Activated T-helper 1 cell treated with anti-CD3 and anti-CD28 coated beads, Interleukin-12 subunit alpha, Interleukin-12 subunit beta, Interleukin-2, Interleukin-4 antibody, amounts not matched to agents 30 ng/mL and 10 ng/mL and 1 ng/mL, durations not matched to agents 14 hours and 24 hours and 36 hours (primary cell): Measurements from ENCODE around the gene SLC39A6. TPM values are rescaled to one million over a fixed set of nuclear protein-coding genes. Genes with fewer than 3 reads are reported as not detected.
"Not testable (repeated sequence)": the region's sequence is repeated elsewhere in the genome, so short reads cannot be mapped to it uniquely, and the experiment has no call there.

Source experiments
- DNase-seq: peaks from one replicate; pipeline ENCODE4 v3.0.0; 2021; ENCODE audit warnings: low spot score
- H3K27ac Mint-ChIP-seq: one replicate; pipeline ENCODE4 v1.8.0; 2021; ENCODE audit warnings: mild to moderate bottlenecking, mixed read lengths
- H3K27me3 Mint-ChIP-seq: one replicate; pipeline ENCODE4 v1.8.0; 2022; ENCODE audit warnings: mild to moderate bottlenecking, moderate library complexity, mixed read lengths; ENCODE audit not compliant: insufficient read depth
- H3K36me3 Mint-ChIP-seq: one replicate; pipeline ENCODE4 v1.8.0; 2021; ENCODE audit warnings: low read depth, mixed read lengths
- H3K4me1 Mint-ChIP-seq: one replicate; pipeline ENCODE4 v1.8.0; 2021; ENCODE audit warnings: low read depth, mixed read lengths
- H3K4me3 Mint-ChIP-seq: one replicate; pipeline ENCODE4 v1.8.0; 2021; ENCODE audit warnings: mild to moderate bottlenecking, moderate library complexity, mixed read lengths
- H3K9me3 Mint-ChIP-seq: one replicate; pipeline ENCODE4 v1.8.0; 2021; ENCODE audit warnings: mixed read lengths
- intact Hi-C: fragments of 100-400 bp; cut with micrococcal nuclease; formaldehyde crosslinking; loops from one replicate; pipeline ENCODE4 v1.15.1; 2024
- total RNA-seq: library from RNA; stranded (reverse); gene quantifications from 2 replicates; pipeline ENCODE4 v1.2.3, GENCODE V29; 2022

The SLC39A6 gene
- total RNA-seq, 1 donor from 2014 or later = 54.4 TPM

DNA sequence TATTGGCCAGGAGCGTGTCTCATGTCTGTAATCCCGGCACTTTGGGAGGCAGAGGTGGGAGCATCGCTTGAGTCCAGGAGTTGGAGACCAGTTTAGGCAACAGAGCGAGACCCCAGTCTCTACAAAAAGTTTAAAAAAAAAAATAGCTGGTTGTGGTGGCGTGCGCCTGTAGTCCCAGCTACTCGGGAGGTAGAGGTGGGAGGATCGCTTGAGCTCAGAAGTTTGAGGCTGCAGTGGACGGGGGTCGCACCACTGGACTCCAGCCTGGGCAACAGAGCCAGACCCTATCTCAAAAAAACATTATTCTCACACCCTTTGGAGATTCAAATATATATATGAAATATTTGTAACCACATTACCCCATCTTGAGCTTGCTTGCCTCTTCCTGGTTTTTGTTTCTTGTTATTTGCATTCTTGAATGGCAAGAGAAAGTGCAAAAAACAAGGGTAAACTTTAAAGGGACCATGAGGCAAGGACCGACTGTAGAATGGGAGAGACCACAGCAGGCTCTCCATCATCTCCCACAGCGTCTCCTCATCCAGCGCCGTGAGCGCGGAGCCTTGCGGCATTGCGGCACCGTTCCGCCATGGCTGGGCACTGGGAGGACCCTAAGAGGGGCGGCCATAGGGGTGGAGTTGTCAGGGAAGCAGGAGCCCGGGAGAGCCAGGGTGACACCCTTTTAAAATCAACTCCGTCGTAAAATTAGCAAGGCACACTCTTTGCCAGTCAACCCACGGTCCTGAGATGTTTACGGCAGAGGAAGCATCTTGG, 1.9 kb upstream of the SLC39A6 start:
- H3K36me3 Mint-ChIP-seq = peaks cover 20% of the 10 kb centered on the region
- no peaks in the 10 kb centered on the region for H3K9me3 Mint-ChIP-seq
- peaks cover 45% of the 10 kb centered on the region for H3K4me1 Mint-ChIP-seq
- no peak for DNase-seq
- peak overlapping the region; percentile 89 for H3K4me3 Mint-ChIP-seq
- no peak overlapping the region for H3K27ac Mint-ChIP-seq
- no peaks in the 10 kb centered on the region for H3K27me3 Mint-ChIP-seq
- intact Hi-C loops = no loop called here

DNA sequence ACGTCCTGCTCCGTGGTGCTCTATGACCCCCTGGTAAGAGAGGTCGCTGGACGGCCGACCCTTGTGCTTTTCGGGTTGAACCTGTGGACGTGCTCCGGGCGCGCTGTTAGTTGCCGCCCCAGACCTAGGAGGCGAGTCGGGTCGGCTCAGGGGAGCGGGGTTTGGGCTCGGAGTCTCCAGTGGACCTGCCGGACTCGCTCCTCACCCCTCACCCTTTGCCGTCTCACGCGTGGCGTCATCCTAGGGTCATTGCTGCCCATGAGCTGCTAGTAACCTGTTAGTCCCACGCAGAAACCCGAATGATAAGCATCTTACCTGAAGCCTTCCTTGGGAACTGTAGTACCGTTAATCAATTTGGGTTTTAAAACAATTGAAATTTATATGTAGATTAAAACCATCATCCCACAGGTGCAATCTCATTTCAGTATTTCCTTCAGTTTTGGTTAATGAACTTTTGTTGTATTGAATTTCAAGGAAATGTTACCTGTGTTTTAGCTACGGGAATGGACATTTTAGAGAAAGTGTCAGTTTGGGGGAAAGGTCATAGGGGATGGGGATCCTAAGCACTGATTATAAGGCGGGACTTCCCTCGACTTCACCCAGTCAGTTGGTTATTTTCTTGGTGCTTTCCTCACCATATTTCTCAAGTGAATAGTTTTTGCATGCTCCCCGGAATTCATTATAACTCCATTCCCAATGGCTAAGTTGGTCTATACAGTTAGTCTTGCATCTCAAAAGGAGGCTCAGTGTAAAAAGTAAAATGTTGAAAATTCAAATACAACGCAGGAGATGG, 1.1 kb upstream of the SLC39A6 start:
- peaks cover 52% of the 10 kb centered on the region for H3K4me1 Mint-ChIP-seq
- peaks cover 26% of the 10 kb centered on the region for H3K36me3 Mint-ChIP-seq
- no peak for DNase-seq
- H3K9me3 Mint-ChIP-seq = no peaks in the 10 kb centered on the region
- intact Hi-C loops = no loop called here
- H3K27ac Mint-ChIP-seq = peak overlapping the region; percentile 91
- peak overlapping the region; percentile 89 for H3K4me3 Mint-ChIP-seq
- no peaks in the 10 kb centered on the region for H3K27me3 Mint-ChIP-seq

DNA sequence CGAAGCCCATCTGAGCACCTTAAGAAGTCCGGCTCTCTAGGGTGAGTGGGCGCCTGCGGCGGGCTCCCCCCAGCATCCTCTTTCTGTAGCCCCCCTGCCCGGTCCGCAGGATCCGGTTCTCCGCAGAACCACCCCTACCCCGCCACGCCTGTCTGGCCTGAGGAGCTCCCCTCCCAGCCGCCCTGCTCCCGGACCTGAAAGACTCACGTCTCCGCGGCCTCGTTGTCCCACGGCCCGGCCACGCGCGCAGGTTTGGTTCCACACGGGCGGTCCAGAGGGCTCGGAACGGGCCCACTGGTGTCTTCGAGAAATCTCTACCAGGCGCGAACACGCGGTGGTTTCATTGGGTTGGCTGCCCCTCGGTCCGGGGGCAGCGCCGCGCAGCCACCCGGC, 237 bp downstream of the SLC39A6 start:
- no peak for DNase-seq
- Mint-ChIP-seq H3K4me1 (peaks cover 53% of the 10 kb centered on the region), H3K36me3 (peaks cover 33% of the 10 kb centered on the region), H3K4me3 (peak overlapping the region; percentile 89), H3K27me3 (no peaks in the 10 kb centered on the region), H3K9me3 (no peaks in the 10 kb centered on the region), H3K27ac (peak overlapping the region; percentile 91)
- intact Hi-C loops = loop anchor here (1.0 to 5.0 kb wide), 12 partner anchors 14 to 1150 kb away; partner anchors contain the start of genes GALNT1, INO80C, KIAA1328 and MAPRE2

DNA sequence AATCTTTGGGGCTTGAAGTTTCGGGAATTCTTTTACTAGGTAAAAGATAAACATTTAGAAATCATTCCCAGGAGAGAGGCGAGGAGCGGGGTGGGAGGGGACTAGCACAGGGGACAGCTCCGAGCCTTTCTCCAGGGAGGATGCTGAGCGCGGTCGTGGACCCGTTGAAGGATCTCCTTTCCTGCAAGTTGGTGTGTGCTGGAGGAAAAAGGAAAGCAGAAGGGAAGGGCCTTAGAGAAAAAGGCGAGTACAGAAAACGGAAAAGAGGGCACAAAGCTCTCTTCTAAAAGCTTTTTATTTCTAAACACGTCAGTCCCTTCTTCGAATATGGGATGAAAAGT, 640 bp downstream of the SLC39A6 start:
- Mint-ChIP-seq H3K4me1 (peaks cover 53% of the 10 kb centered on the region), H3K27ac (peak overlapping the region; percentile 91), H3K36me3 (peaks cover 32% of the 10 kb centered on the region), H3K9me3 (no peaks in the 10 kb centered on the region), H3K4me3 (peak overlapping the region; percentile 89), H3K27me3 (no peaks in the 10 kb centered on the region)
- DNase-seq = no peak
- intact Hi-C loops = loop anchor here (2.0 to 5.0 kb wide), 6 partner anchors 14 to 1150 kb away; partner anchors contain the start of genes GALNT1 and ZNF397

DNA sequence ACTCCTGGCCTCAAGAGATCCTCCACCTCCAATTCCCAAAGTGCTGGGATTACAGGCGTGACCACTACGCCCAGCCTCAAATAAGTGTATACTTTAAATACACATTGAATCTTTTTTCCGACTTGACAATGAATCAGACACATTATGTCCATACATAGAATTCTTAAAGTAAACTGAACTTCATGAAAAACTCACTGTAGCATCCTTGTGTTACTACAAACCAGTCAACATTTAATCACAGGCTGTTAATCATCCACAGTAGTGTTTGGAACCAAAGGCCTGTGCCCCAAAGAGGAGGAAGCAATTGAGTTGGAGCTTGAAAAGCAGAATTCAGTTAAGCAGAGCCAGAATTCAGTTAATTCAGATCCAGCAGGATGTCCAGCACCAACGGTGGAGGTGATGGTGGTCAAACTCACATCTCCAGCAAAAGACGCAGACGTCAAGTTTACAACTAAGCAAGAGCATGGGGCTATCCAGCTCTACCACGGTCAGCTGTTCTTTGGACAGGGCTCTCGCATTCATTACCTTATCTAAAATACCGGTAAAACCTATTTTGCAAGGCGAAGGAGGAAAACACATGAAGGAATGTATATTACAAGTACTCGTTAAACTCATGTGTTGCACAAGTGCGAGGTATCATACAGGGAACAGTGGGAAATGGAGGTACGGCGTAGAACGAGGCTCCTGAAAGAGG, 1.2 kb downstream of the SLC39A6 start:
- H3K9me3 Mint-ChIP-seq = no peaks in the 10 kb centered on the region
- intact Hi-C loops = loop anchor here (2.0 to 5.0 kb wide), 6 partner anchors 15 to 1149 kb away; partner anchors contain the start of genes GALNT1 and ZNF397
- peak overlapping the region; percentile 89 for H3K4me3 Mint-ChIP-seq
- H3K27ac Mint-ChIP-seq = peak overlapping the region; percentile 91
- H3K27me3 Mint-ChIP-seq = no peaks in the 10 kb centered on the region
- peaks cover 53% of the 10 kb centered on the region for H3K4me1 Mint-ChIP-seq
- H3K36me3 Mint-ChIP-seq = peaks cover 33% of the 10 kb centered on the region
- DNase-seq = no peak

DNA sequence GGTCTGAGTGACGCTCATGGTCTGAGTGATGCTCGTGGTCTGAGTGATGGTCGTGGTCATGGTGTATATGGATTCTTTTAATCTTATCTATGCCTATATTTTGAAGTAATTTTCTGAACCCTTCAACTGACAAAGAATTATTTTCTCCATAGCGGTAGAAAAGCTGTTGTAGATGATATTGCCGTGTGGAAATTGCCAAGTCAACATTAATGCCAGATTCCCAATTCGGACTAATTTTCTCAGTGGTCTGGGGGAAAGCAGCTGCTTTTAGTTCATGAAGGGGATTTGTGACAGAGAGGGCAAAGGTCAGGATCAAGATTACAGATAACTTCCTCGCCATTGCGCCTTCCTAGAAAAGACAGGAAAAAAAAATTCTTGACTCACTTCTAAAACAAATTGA, 2.5 kb downstream of the SLC39A6 start:
- intact Hi-C loops = loop anchor here (5.0 kb wide), 2 partner anchors 149 to 544 kb away; partner anchors contain the start of gene GALNT1
- no peak for DNase-seq
- Mint-ChIP-seq H3K27ac (no peak overlapping the region), H3K9me3 (no peaks in the 10 kb centered on the region), H3K4me3 (peak overlapping the region; percentile 6), H3K27me3 (no peaks in the 10 kb centered on the region), H3K4me1 (peaks cover 40% of the 10 kb centered on the region), H3K36me3 (peaks cover 39% of the 10 kb centered on the region)

DNA sequence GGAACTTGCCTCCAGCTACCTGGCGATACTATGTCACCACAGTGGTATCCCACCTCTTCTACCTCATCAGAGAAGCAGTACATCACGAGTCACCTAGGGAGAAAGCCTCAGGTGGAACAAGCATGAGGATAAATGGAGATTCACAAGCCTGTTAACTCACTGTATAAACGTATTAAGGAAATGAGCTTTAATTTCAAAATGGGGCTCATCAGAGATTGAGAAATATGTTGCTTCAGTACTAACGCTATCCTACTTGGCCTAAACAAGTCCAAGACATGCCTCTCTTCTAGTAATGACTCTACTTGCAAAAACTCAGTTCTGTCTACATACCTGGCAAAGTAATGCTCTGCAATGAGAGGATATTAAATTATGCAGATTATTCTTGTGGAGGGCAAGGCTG, 4.3 kb downstream of the SLC39A6 start:
- H3K9me3 Mint-ChIP-seq = no peaks in the 10 kb centered on the region
- H3K27ac Mint-ChIP-seq = no peak overlapping the region
- intact Hi-C loops = loop anchor here (5.0 kb wide), 2 partner anchors 148 to 543 kb away; partner anchors contain the start of gene GALNT1
- DNase-seq = no peak
- no peak overlapping the region for H3K4me3 Mint-ChIP-seq
- peaks cover 29% of the 10 kb centered on the region for H3K4me1 Mint-ChIP-seq
- H3K27me3 Mint-ChIP-seq = no peaks in the 10 kb centered on the region
- H3K36me3 Mint-ChIP-seq = peaks cover 44% of the 10 kb centered on the region

DNA sequence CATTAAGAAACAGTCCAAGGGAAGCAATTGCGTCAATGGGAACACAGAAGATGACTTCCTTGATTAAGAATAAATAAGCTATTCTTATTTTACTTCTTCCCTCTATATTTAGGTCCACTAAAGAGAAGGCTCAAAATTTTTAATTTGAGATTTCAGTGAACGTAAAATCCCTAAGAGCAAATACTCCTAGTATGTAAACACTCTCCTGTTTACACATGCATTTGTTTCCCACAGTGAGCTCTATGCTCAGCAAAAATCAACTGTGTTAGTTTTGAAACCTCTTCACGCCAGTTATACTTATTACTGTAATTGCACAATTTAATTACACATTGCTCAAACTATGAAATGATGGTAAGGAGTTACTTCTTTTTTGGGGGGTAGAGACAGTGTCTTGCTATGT, 8.8 kb downstream of the SLC39A6 start:
- intact Hi-C loops = no loop called here
- Mint-ChIP-seq H3K9me3 (no peaks in the 10 kb centered on the region), H3K27me3 (no peaks in the 10 kb centered on the region), H3K4me3 (no peak overlapping the region), H3K36me3 (peaks cover 48% of the 10 kb centered on the region), H3K4me1 (peaks cover 2% of the 10 kb centered on the region), H3K27ac (no peak overlapping the region)
- no peak for DNase-seq

DNA sequence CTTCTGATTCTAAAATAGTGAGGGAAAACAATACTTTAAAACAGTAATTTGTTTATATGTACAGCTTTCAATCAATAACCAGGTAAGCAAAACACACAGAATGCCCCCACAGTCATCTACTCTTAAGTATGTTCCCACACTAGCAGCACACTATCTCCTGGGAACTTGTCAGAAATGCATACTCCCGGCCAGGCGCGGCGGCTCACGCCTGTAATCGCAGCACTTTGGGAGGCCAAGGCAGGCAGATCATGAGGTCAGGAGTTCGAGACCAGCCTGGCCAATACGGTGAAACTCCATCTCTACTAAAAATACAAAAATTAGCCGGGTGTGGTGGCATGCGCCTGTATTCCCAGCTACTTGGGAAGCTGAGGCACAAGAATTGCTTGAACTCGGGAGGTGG, 12.4 kb downstream of the SLC39A6 start:
- H3K27me3 Mint-ChIP-seq, H3K27ac Mint-ChIP-seq, intact Hi-C loops, H3K9me3 Mint-ChIP-seq, H3K4me3 Mint-ChIP-seq, H3K4me1 Mint-ChIP-seq, DNase-seq: not testable (repeated sequence)
- peaks cover 46% of the 10 kb centered on the region for H3K36me3 Mint-ChIP-seq

DNA sequence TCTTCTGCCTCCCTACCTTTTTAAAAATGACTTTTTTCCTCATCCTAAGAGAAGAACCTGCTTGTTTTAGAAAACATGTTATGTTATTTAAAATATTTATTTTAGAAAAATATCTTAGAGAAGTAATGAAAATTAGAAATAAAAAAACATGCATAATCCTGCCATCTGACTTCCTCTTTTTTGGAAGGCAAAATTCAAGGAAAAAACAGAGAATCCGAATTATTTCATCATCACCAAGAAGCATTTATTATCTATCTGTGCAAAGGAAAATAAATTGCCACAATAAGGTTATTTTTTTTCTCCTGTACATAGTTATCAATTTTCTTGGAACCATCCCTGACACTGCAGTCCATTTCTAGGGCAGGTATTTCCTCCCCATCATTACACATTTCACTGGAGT, 14.4 kb downstream of the SLC39A6 start:
- Mint-ChIP-seq H3K36me3 (peaks cover 45% of the 10 kb centered on the region), H3K4me1 (no peaks in the 10 kb centered on the region), H3K4me3 (no peak overlapping the region), H3K27ac (no peak overlapping the region), H3K9me3 (no peaks in the 10 kb centered on the region), H3K27me3 (no peaks in the 10 kb centered on the region)
- intact Hi-C loops = no loop called here
- no peak for DNase-seq

DNA sequence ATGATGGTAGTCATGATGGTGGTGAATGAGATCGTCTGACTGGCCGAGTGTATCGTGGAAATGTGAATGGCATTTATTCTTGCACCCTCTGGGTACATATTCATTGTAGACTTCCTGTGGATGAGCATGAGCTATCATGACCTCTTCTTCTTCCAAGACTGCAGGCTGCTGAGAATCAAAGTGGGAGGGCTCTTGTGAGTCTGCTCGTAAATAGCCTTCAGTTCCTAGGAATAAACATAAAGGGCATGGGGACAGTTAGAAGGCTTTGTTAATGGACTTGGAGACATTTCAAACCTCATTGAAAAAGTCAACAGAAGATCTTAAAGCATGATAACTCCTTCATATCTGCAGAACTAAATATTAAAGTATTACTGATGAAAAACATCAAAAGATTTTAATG, 14.9 kb downstream of the SLC39A6 start:
- Mint-ChIP-seq H3K27ac (no peak overlapping the region), H3K4me1 (no peaks in the 10 kb centered on the region), H3K27me3 (no peaks in the 10 kb centered on the region), H3K36me3 (peaks cover 46% of the 10 kb centered on the region), H3K4me3 (no peak overlapping the region), H3K9me3 (no peaks in the 10 kb centered on the region)
- DNase-seq = no peak
- intact Hi-C loops = no loop called here

DNA sequence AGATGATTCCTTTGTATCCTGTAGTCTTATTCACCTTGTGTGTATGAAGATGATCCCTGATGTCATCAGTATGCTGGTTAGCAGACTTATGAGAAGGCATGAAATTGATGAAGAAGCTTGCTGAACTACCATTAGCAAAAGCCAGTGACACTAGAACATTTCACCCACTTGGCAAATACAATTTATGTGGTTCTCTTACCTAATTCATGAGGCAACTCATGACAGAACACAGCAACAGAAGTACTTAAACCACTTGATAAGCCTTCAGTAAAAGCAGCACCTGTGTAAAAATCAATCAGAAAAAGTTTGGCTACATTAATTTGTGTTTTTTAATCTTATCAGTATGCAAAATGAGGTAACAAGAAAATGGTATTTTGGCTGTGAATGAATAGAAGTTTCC, 16.8 kb downstream of the SLC39A6 start:
- Mint-ChIP-seq H3K27ac (no peak overlapping the region), H3K4me1 (no peaks in the 10 kb centered on the region), H3K4me3 (no peak overlapping the region), H3K9me3 (no peaks in the 10 kb centered on the region), H3K27me3 (no peaks in the 10 kb centered on the region), H3K36me3 (peaks cover 41% of the 10 kb centered on the region)
- intact Hi-C loops = no loop called here
- no peak for DNase-seq
